Measurements from ENCODE around the gene MYH3.

GRCh38 chr17:10702574-10702973 is 45.5 kb upstream of the MYH3 start:
- TF ChIP-seq, protein P1, sequence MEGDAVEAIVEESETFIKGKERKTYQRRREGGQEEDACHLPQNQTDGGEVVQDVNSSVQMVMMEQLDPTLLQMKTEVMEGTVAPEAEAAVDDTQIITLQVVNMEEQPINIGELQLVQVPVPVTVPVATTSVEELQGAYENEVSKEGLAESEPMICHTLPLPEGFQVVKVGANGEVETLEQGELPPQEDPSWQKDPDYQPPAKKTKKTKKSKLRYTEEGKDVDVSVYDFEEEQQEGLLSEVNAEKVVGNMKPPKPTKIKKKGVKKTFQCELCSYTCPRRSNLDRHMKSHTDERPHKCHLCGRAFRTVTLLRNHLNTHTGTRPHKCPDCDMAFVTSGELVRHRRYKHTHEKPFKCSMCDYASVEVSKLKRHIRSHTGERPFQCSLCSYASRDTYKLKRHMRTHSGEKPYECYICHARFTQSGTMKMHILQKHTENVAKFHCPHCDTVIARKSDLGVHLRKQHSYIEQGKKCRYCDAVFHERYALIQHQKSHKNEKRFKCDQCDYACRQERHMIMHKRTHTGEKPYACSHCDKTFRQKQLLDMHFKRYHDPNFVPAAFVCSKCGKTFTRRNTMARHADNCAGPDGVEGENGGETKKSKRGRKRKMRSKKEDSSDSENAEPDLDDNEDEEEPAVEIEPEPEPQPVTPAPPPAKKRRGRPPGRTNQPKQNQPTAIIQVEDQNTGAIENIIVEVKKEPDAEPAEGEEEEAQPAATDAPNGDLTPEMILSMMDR (IDR thresholded peaks at IDR 0.05) = no peak
- TF ChIP-seq POLR2A (IDR thresholded peaks at IDR 0.05) = no peak

All from right lobe of liver (tissue), 4 donors.